SK-N-SH (cell line): Measurements from ENCODE around the gene COL26A1. TPM values are rescaled to one million over a fixed set of nuclear protein-coding genes. Genes with fewer than 3 reads are reported as not detected.

Experiments
- CTCF ChIA-PET: fragments of 300-600, 350-600 bp; formaldehyde crosslinking; extraction: SDS; loops from one replicate; lab custom pipeline; 2021; lab: Yijun Ruan, JAX
- POLR2A ChIA-PET: fragments of 350-600 bp; sonication (Branson Sonifier 250); formaldehyde crosslinking; extraction: SDS; loops from one replicate; lab custom pipeline; 2020; ENCODE audit warnings: antibody characterized with exemption, inconsistent platforms; lab: Yijun Ruan, JAX
- DNase-seq: peaks from one replicate; pipeline ENCODE4 v3.0.0; 2012
- H2AFZ ChIP-seq: fragments of 200-600 bp; sonication (generic); 2 replicates; pipeline ENCODE4 v1.8.1; 2016; ENCODE audit warnings: antibody characterized with exemption, mild to moderate bottlenecking, low read depth
- H3F3A ChIP-seq: fragments of 200-600 bp; sonication (generic); replicated peaks from 2 replicates; pipeline ENCODE3; 2016; ENCODE audit warnings: antibody characterized with exemption, mild to moderate bottlenecking; ENCODE audit not compliant: insufficient read depth
- H3K27ac ChIP-seq, 2 experiments: fragments of 200-500 bp in 1 of 2; fragments of 200-600 bp in 1 of 2; sonication (Bioruptor generic) in 1 of 2; sonication (generic), shearing (Covaris generic) in 1 of 2; 2 replicates each; pipeline versions ENCODE4 v1.5.1 to v1.6.1; 2014 to 2016; ENCODE audit warnings: low read depth in 2 of 2, inconsistent platforms in 1 of 2, low read length in 1 of 2, mild to moderate bottlenecking in 1 of 2, mixed read lengths in 1 of 2
- H3K27me3 ChIP-seq: fragments of 200-600 bp; sonication (generic), shearing (Covaris generic); 2 replicates; pipeline ENCODE4 v1.6.1; 2016; ENCODE audit warnings: mixed run types; ENCODE audit not compliant: insufficient read depth
- H3K36me3 ChIP-seq, 2 experiments: fragments of 200-500 bp in 1 of 2; fragments of 200-600 bp in 1 of 2; sonication (Bioruptor generic) in 1 of 2; sonication (generic) in 1 of 2; replicated peaks in 1 of 2; 2 replicates each; pipeline versions ENCODE3 to v1.5.1; 2014 to 2016; ENCODE audit warnings: low read length in 1 of 2, mild to moderate bottlenecking in 1 of 2; ENCODE audit not compliant: insufficient read depth in 2 of 2, control insufficient read depth in 1 of 2
- H3K4me1 ChIP-seq, 2 experiments: fragments of 200-500 bp in 1 of 2; fragments of 200-600 bp in 1 of 2; sonication (Bioruptor generic) in 1 of 2; sonication (generic), shearing (Covaris generic) in 1 of 2; 2 replicates each; pipeline versions ENCODE4 v1.5.1 to v1.6.1; 2014 to 2016; ENCODE audit warnings: low read depth in 1 of 2, low read length in 1 of 2, mixed run types in 1 of 2; ENCODE audit not compliant: insufficient read depth in 2 of 2, control insufficient read depth in 1 of 2
- H3K4me2 ChIP-seq: fragments of 200-600 bp; sonication (generic), shearing (Covaris generic); 2 replicates; pipeline ENCODE4 v1.6.1; 2017; ENCODE audit warnings: mixed run types
- H3K4me3 ChIP-seq, 2 experiments: fragments of 200-500 bp in 1 of 2; fragments of 200-600 bp in 1 of 2; sonication (Bioruptor generic) in 1 of 2; sonication (generic), shearing (Covaris generic) in 1 of 2; 2 replicates each; pipeline versions ENCODE4 v1.5.1 to v1.8.1; 2014 to 2016; ENCODE audit warnings: low read depth in 2 of 2, inconsistent platforms in 1 of 2, low read length in 1 of 2, mild to moderate bottlenecking in 1 of 2, mixed read lengths in 1 of 2, moderate library complexity in 1 of 2
- H3K79me2 ChIP-seq: fragments of 200-600 bp; sonication (generic); 2 replicates; pipeline ENCODE4 v1.8.1; 2017; ENCODE audit warnings: mild to moderate bottlenecking; ENCODE audit not compliant: insufficient read depth
- H3K9ac ChIP-seq: fragments of 200-600 bp; sonication (generic); 2 replicates; pipeline ENCODE4 v1.6.1; 2017; ENCODE audit warnings: mixed run types
- H3K9me2 ChIP-seq: fragments of 200-600 bp; sonication (generic); 2 replicates; pipeline ENCODE4 v1.6.1; 2017; ENCODE audit warnings: mixed run types
- H3K9me3 ChIP-seq: fragments of 200-600 bp; sonication (generic); 2 replicates; pipeline ENCODE4 v1.6.1; 2017; ENCODE audit warnings: mixed run types, mild to moderate bottlenecking, moderate library complexity
- H4K20me1 ChIP-seq: fragments of 200-600 bp; sonication (generic); 2 replicates; pipeline ENCODE4 v1.6.1; 2017; ENCODE audit warnings: mild to moderate bottlenecking, mixed run types; ENCODE audit not compliant: insufficient read depth
- CHD2 ChIP-seq: fragments of 150-350 bp; IDR thresholded peaks from 2 replicates; pipeline ENCODE4 v1.6.1; 2018; ENCODE audit warnings: low read length; ENCODE audit not compliant: partially characterized antibody
- CTCF ChIP-seq: fragments of 200-600 bp; sonication (generic); IDR thresholded peaks from 2 replicates; pipeline ENCODE4 v1.6.1; 2017; ENCODE audit warnings: antibody characterized with exemption, mild to moderate bottlenecking, moderate library complexity
- FOSL2 ChIP-seq: IDR thresholded peaks from 2 replicates; pipeline ENCODE4 v1.4.0; 2012; ENCODE audit warnings: low read depth, mild to moderate bottlenecking, moderate library complexity, borderline replicate concordance
- GABPA ChIP-seq: IDR thresholded peaks from 2 replicates; pipeline ENCODE4 v1.4.0; 2012; ENCODE audit warnings: low read depth, mild to moderate bottlenecking
- GATA2 ChIP-seq: sonication (generic); formaldehyde crosslinking; IDR thresholded peaks from 2 replicates; pipeline ENCODE4 v1.5.0; 2020; ENCODE audit warnings: mild to moderate bottlenecking, missing genetic modification reagents
- IRF3 ChIP-seq: fragments of 150-350 bp; IDR thresholded peaks from 2 replicates; pipeline ENCODE4 v1.6.1; 2016; ENCODE audit warnings: mild to moderate bottlenecking, low read depth, low read length
- JUND ChIP-seq: IDR thresholded peaks from 2 replicates; pipeline ENCODE4 v1.4.0; 2012
- MEF2A ChIP-seq: IDR thresholded peaks from 2 replicates; pipeline ENCODE4 v1.4.0; 2012; ENCODE audit warnings: low read depth, borderline replicate concordance
- MXI1 ChIP-seq: IDR thresholded peaks from 2 replicates; pipeline ENCODE4 v1.6.1; 2012; ENCODE audit warnings: mild to moderate bottlenecking, low read depth, low read length, improper control_type of control experiment
- POLR2AphosphoS5 ChIP-seq: IDR thresholded peaks from 2 replicates; pipeline ENCODE4 v1.6.1; 2012; ENCODE audit warnings: low read depth, low read length
- RCOR1 ChIP-seq: fragments of 150-350 bp; IDR thresholded peaks from 2 replicates; pipeline ENCODE4 v1.6.1; 2017; ENCODE audit warnings: antibody characterized with exemption, low read length
- RFX5 ChIP-seq: IDR thresholded peaks from 2 replicates; pipeline ENCODE4 v1.6.1; 2012; ENCODE audit warnings: mild to moderate bottlenecking, improper control_type of control experiment, low read length
- RXRA ChIP-seq: IDR thresholded peaks from 2 replicates; pipeline ENCODE4 v1.4.0; 2012; ENCODE audit warnings: low read depth, mild to moderate bottlenecking, borderline replicate concordance
- TCF12 ChIP-seq: IDR thresholded peaks from 2 replicates; pipeline ENCODE4 v1.4.0; 2012
- USF1 ChIP-seq: IDR thresholded peaks from 2 replicates; pipeline ENCODE4 v1.4.0; 2012; ENCODE audit warnings: low read depth, borderline replicate concordance
- USF2 ChIP-seq: fragments of 150-350 bp; IDR thresholded peaks from 2 replicates; pipeline ENCODE4 v1.6.1; 2017; ENCODE audit warnings: antibody characterized with exemption, low read length, low read depth, borderline replicate concordance
- YY1 ChIP-seq: IDR thresholded peaks from 2 replicates; pipeline ENCODE4 v1.4.0; 2012; ENCODE audit warnings: low read depth, mild to moderate bottlenecking
- WGBS: methylation state at CpG from one replicate; pipeline ENCODE4 v1.1.6; 2017; ENCODE audit warnings: low lambda C conversion rate; 5-methylcytosine and 5-hydroxymethylcytosine counted together
- polyA plus RNA-seq, 3 experiments: library from polyadenylated mRNA; depleted of rRNA; stranded (reverse); fragments of >200 nt; gene quantifications; 2 replicates each; pipeline ENCODE4 v1.2.3, GENCODE V29; 2012

The COL26A1 gene
- polyA plus RNA-seq, 1 of the 3 experiments (the other 2 are of a cell fraction), result 0.05 TPM

GRCh38 chr7:101605611-101606497, 243.2 kb downstream of the COL26A1 start:
- Histone ChIP-seq H3F3A (no peaks in the 10 kb centered on the region), H3K79me2 (no peaks in the 10 kb centered on the region), H3K9me3 (no peaks in the 10 kb centered on the region), H3K9ac (no peak overlapping the region), H3K9me2 (no peaks in the 10 kb centered on the region), H4K20me1 (no peaks in the 10 kb centered on the region), H3K36me3 (no peaks in the 10 kb centered on the region), H3K4me3 (no peak overlapping the region), H3K27me3 (no peaks in the 10 kb centered on the region), H3K27ac (no peak overlapping the region), H3K4me1 (peaks cover 0 to 4% of the 10 kb centered on the region in 2 experiments; a peak in 1 of 4 replicates), H3K4me2 (no peak overlapping the region), H2AFZ (no peak overlapping the region)
- WGBS, result 92% methylated on average over 26 of the region's 26 CpGs
- ChIA-PET POLR2A (interaction anchor here (0.6 kb wide), 1 partner anchor 70 kb away, joined by 3 read pairs; no protein-coding TSS in a partner anchor), CTCF (interaction anchor here (0.9 to 7.4 kb wide), 6 partner anchors 10 to 667 kb away, joined by 3 to 82 read pairs (median 14); no protein-coding TSS in a partner anchor)
- TF ChIP-seq TCF12 (no peak), POLR2AphosphoS5 (no peak), FOSL2 (no peak), RXRA (no peak), USF1 (no peak), IRF3 (no peak), CTCF (no peak), MXI1 (no peak), JUND (no peak), RCOR1 (no peak)
- DNase-seq, result no peak

GRCh38 chr7:101606498-101606923, 243.8 kb downstream of the COL26A1 start:
- 77% methylated on average over 2 of the region's 2 CpGs for WGBS
- H3K4me2 ChIP-seq, result no peak overlapping the region
- TF ChIP-seq RCOR1, result no peak
- no peak for TF ChIP-seq MEF2A
- TF ChIP-seq CTCF, result no peak
- TF ChIP-seq GATA2, result no peak
- TF ChIP-seq GABPA, result no peak
- no peak for TF ChIP-seq RFX5
- no peak for TF ChIP-seq CHD2
- no peak for TF ChIP-seq YY1
- no peak for TF ChIP-seq IRF3
- no peak for TF ChIP-seq USF2

More at GRCh38 chr7:101606498-101606923, 243.8 kb downstream of the COL26A1 start:
- CTCF ChIA-PET, result interaction anchor here (1.2 to 7.4 kb wide), 4 partner anchors 10 to 666 kb away, joined by 4 to 82 read pairs (median 15); no protein-coding TSS in a partner anchor
- H3K36me3 ChIP-seq, result no peaks in the 10 kb centered on the region
- POLR2A ChIA-PET, result no interaction called here
- H3K27me3 ChIP-seq, result no peaks in the 10 kb centered on the region
- no peaks in the 10 kb centered on the region for H3K9me3 ChIP-seq
- no peaks in the 10 kb centered on the region for H4K20me1 ChIP-seq
- H3F3A ChIP-seq, result no peaks in the 10 kb centered on the region
- H3K4me1 ChIP-seq, result peaks cover 0 to 4% of the 10 kb centered on the region in 2 experiments; a peak in 1 of 4 replicates
- H3K27ac ChIP-seq, result no peak overlapping the region
- H3K9me2 ChIP-seq, result no peaks in the 10 kb centered on the region
- no peaks in the 10 kb centered on the region for H3K79me2 ChIP-seq
- H3K4me3 ChIP-seq, result no peak overlapping the region
- H2AFZ ChIP-seq, result no peak overlapping the region
- no peak for DNase-seq
- no peak overlapping the region for H3K9ac ChIP-seq
